Activated naive CD8-positive, alpha-beta T cell (primary cell): Measurements from ENCODE around the gene LRRC55.

ENCODE experiments used
- H3K27ac Mint-ChIP-seq: one replicate; pipeline ENCODE4 v1.8.0; 2021; ENCODE audit warnings: mixed read lengths
- H3K27me3 Mint-ChIP-seq: one replicate; pipeline ENCODE4 v1.8.0; 2021; ENCODE audit warnings: mixed read lengths
- H3K36me3 Mint-ChIP-seq: one replicate; pipeline ENCODE4 v1.8.0; 2021; ENCODE audit warnings: mixed read lengths
- H3K4me1 Mint-ChIP-seq: one replicate; pipeline ENCODE4 v1.8.0; 2021; ENCODE audit warnings: low read depth, mixed read lengths
- H3K4me3 Mint-ChIP-seq: one replicate; pipeline ENCODE4 v1.8.0; 2021; ENCODE audit warnings: mild to moderate bottlenecking, mixed read lengths
- H3K9me3 Mint-ChIP-seq: one replicate; pipeline ENCODE4 v1.8.0; 2021; ENCODE audit warnings: low read depth, mixed read lengths

LRRC55 gene

GRCh38 chr11:57230316-57230715 lies 48.6 kb downstream of the LRRC55 start:
- H3K4me1 Mint-ChIP-seq, result peaks cover 2% of the 10 kb centered on the region
- H3K27ac Mint-ChIP-seq, result no peak overlapping the region
- no peaks in the 10 kb centered on the region for H3K9me3 Mint-ChIP-seq
- no peak overlapping the region for H3K4me3 Mint-ChIP-seq
- H3K27me3 Mint-ChIP-seq, result peaks cover 27% of the 10 kb centered on the region
- H3K36me3 Mint-ChIP-seq, result no peaks in the 10 kb centered on the region

DNA sequence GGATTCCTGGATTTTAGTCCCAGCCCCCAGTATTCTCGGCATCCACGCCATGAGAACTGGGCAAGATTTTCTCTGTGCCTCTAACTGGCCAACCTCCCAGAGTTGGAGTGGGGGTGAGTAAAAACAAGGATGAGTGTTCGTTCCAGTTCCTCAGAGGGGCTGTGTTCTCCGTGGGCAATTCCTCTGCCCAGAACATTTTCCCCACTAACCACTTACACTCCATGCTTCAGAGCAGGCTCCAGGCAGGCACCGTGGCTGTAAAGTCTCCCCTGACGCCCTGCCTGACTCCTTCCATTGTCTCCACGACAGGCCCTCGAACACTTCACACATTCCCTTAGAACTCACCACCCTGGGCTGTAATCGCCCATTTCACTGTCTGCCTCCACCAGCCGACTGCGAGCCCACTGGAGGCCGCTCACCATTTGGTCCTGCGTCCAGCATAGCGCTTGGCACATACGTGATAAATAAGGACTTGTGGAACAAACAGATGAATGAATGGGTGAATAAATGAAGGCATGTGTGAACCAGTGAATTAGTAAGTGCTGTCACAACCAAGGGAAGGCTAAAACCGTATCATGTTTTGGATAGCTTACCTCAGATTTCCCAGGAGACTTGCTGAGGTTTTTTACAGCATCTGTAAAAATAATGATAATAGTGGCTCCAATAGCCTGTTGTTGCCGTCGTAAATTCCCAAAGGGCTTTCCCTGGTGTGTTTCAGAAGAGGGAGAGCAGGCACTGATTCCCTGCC lies 49.2 kb downstream of the LRRC55 start:
- H3K4me3 Mint-ChIP-seq, result no peak overlapping the region
- H3K36me3 Mint-ChIP-seq, result no peaks in the 10 kb centered on the region
- no peak overlapping the region for H3K27ac Mint-ChIP-seq
- H3K9me3 Mint-ChIP-seq, result no peaks in the 10 kb centered on the region
- peaks cover 2% of the 10 kb centered on the region for H3K4me1 Mint-ChIP-seq
- peaks cover 33% of the 10 kb centered on the region for H3K27me3 Mint-ChIP-seq

DNA sequence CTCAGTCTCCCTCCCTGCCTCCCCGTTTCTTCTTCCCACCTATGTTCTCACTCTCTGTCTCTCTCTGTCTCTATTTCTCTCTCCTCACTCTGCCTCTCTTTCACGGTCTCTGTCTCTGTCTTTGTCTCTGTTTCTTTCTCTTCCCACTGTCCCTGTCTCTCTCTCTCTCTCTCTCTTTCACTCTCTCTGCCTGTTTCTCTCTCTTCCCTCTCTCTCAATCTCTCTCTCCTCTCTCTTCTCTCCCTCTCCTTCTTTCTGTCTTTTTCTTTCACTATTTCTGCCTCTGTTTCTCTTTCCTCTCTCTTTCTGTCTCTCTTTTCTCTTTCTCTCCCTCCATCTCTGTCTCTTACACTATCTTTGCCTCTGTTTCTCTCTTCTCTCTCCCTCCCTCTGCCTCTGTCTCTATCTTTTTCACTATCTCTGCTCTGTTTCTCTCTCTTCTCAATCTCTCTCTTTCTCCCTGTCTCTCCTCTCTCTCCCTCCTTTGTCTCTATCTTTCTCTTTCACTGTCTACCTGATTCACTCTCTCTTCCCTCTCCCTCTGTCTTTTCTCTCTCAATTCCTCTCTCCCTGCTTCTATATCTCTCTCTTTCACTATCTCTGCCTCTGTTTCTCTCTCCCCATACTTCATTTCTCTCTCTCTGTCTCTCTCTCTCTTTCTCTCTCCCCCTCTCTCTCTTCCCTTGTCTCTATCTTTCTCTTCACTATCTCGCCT lies 49.9 kb downstream of the LRRC55 start:
- H3K27ac Mint-ChIP-seq, result no peak overlapping the region
- no peaks in the 10 kb centered on the region for H3K9me3 Mint-ChIP-seq
- no peaks in the 10 kb centered on the region for H3K36me3 Mint-ChIP-seq
- peaks cover 2% of the 10 kb centered on the region for H3K4me1 Mint-ChIP-seq
- no peak overlapping the region for H3K4me3 Mint-ChIP-seq
- peaks cover 34% of the 10 kb centered on the region for H3K27me3 Mint-ChIP-seq

- Mint-ChIP-seq H3K27ac (no peak overlapping the region), H3K4me3 (no peak overlapping the region), H3K36me3 (no peaks in the 10 kb centered on the region), H3K4me1 (peaks cover 8% of the 10 kb centered on the region), H3K9me3 (no peaks in the 10 kb centered on the region), H3K27me3 (peaks cover 45% of the 10 kb centered on the region)
Observed at GRCh38 chr11:57233702-57234101, 51.9 kb downstream of the LRRC55 start.

GRCh38 chr11:57235761-57236703 lies 54.3 kb downstream of the LRRC55 start:
- H3K27ac Mint-ChIP-seq, result no peak overlapping the region
- peaks cover 8% of the 10 kb centered on the region for H3K4me1 Mint-ChIP-seq
- H3K36me3 Mint-ChIP-seq, result no peaks in the 10 kb centered on the region
- peaks cover 43% of the 10 kb centered on the region for H3K27me3 Mint-ChIP-seq
- H3K4me3 Mint-ChIP-seq, result no peak overlapping the region
- H3K9me3 Mint-ChIP-seq, result no peaks in the 10 kb centered on the region

DNA sequence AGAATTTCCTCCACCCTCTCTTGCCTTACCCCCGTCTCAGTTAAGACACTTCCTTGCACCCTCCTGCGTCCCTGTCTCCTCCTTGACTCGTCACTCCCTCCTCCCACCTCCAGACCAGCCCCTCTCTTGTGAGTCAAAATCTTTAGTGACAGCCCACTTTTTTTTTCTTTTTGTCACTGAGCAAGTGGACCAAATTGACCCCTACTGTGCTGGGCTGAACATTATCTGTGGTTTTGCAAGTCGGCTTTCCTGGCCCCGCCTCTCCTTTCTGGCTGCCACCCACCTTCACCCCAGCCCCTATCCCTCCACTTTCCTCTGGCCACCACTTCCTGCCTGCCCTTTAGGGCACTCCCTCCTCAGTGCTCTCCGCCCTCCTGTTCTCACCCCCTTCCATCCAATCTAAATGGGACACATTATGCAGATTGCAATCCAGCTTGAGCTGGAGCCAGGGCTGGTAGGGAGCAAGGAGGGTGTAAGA lies 55.5 kb downstream of the LRRC55 start, which contains the start of gene APLNR:
APLNR (minus strand) TSS at position 47 of the 478 bp plus-strand sequence. CDS start 246 bp downstream, outside the sequence.
- H3K4me1 Mint-ChIP-seq, result peaks cover 6% of the 10 kb centered on the region
- H3K4me3 Mint-ChIP-seq, result no peak within 1 kb of the TSS
- peaks cover 38% of the 10 kb centered on the region for H3K27me3 Mint-ChIP-seq
- H3K36me3 Mint-ChIP-seq, result no peaks in the 10 kb centered on the region
- H3K27ac Mint-ChIP-seq, result no peak within 1 kb of the TSS
- no peaks in the 10 kb centered on the region for H3K9me3 Mint-ChIP-seq

- Mint-ChIP-seq H3K36me3 (no peaks in the 10 kb centered on the region), H3K27me3 (peaks cover 32% of the 10 kb centered on the region), H3K27ac (no peak overlapping the region), H3K9me3 (no peaks in the 10 kb centered on the region), H3K4me1 (peaks cover 6% of the 10 kb centered on the region), H3K4me3 (no peak overlapping the region)
Observed at GRCh38 chr11:57239348-57239747, 57.6 kb downstream of the LRRC55 start.

DNA sequence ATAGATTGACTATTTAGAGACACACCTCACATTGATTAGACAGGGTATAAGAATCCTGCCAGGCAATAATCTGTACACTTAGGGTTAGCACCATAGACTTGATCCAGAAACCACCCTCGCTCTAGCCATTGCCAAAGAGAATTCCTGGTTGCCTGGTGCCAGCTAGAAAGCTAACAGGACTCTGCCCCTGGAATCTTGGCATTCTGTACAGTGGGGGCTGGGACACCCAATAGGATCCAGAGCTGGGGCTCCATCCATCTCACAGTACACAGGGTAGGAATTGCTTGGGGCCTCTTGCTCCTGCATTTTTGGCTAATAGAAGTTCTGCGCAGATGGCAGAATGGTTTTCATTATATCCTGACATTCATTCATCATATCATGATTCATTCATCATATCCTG lies 58.3 kb downstream of the LRRC55 start:
- Mint-ChIP-seq H3K27ac (no peak overlapping the region), H3K36me3 (no peaks in the 10 kb centered on the region), H3K4me3 (no peak overlapping the region), H3K4me1 (peaks cover 11% of the 10 kb centered on the region), H3K9me3 (no peaks in the 10 kb centered on the region), H3K27me3 (peaks cover 29% of the 10 kb centered on the region)

GRCh38 chr11:57240757-57241156 lies 59.0 kb downstream of the LRRC55 start:
- no peak overlapping the region for H3K4me3 Mint-ChIP-seq
- peaks cover 12% of the 10 kb centered on the region for H3K4me1 Mint-ChIP-seq
- no peak overlapping the region for H3K27ac Mint-ChIP-seq
- no peaks in the 10 kb centered on the region for H3K9me3 Mint-ChIP-seq
- peaks cover 23% of the 10 kb centered on the region for H3K27me3 Mint-ChIP-seq
- H3K36me3 Mint-ChIP-seq, result no peaks in the 10 kb centered on the region
